ENCODE measurements around the gene LARGE1.
A peak's percentile ranks its signal among the peaks of the same experiment; 100 is the strongest.

Gene LARGE1

GRCh38 chr22:33476716-33477115 lies 443.6 kb downstream of the LARGE1 start:
- TF ChIP-seq CTCF (IDR thresholded peaks at IDR 0.05; ENCODE audit: low read depth, low read length, missing control alignments) = no peak
- Histone ChIP-seq H3K27ac (no peak overlapping the region), H3K36me3 (replicated peaks) (no peaks in the 10 kb centered on the region), H3K27me3 (replicated peaks) (no peaks in the 10 kb centered on the region), H3K4me3 (ENCODE audit: low read depth, low read length) (no peak overlapping the region)
- in situ Hi-C loops (cut with HindIII; ENCODE audit: low pct_ligation_motif_present, low sequenced_read_pairs) = no loop called here
- DNase-seq = peak; percentile 52

- no peak for TF ChIP-seq CTCF (IDR thresholded peaks at IDR 0.05; ENCODE audit: low read depth, low read length, missing control alignments)
- DNase-seq = no peak
- in situ Hi-C loops (cut with HindIII; ENCODE audit: low pct_ligation_motif_present, low sequenced_read_pairs) = no loop called here
- Histone ChIP-seq H3K27me3 (replicated peaks) (no peaks in the 10 kb centered on the region), H3K36me3 (replicated peaks) (no peaks in the 10 kb centered on the region), H3K27ac (no peak overlapping the region), H3K4me3 (ENCODE audit: low read depth, low read length) (no peak overlapping the region)
These were observed 444.1 kb downstream of the LARGE1 start for GRCh38 chr22:33476206-33476605.

GRCh38 chr22:33474587-33474986 lies 445.7 kb downstream of the LARGE1 start:
- no peak for DNase-seq
- in situ Hi-C loops (cut with HindIII; ENCODE audit: low pct_ligation_motif_present, low sequenced_read_pairs) = no loop called here
- Histone ChIP-seq H3K36me3 (replicated peaks) (no peaks in the 10 kb centered on the region), H3K4me3 (ENCODE audit: low read depth, low read length) (no peak overlapping the region), H3K27ac (no peak overlapping the region), H3K27me3 (replicated peaks) (no peaks in the 10 kb centered on the region)
- no peak for TF ChIP-seq CTCF (IDR thresholded peaks at IDR 0.05; ENCODE audit: low read depth, low read length, missing control alignments)

- H3K27me3 ChIP-seq (replicated peaks) = no peaks in the 10 kb centered on the region
- H3K27ac ChIP-seq = no peak overlapping the region
- H3K36me3 ChIP-seq (replicated peaks) = no peaks in the 10 kb centered on the region
- DNase-seq = no peak
- in situ Hi-C loops (cut with HindIII; ENCODE audit: low pct_ligation_motif_present, low sequenced_read_pairs) = no loop called here
- no peak overlapping the region for H3K4me3 ChIP-seq (ENCODE audit: low read depth, low read length)
- TF ChIP-seq CTCF (IDR thresholded peaks at IDR 0.05; ENCODE audit: low read depth, low read length, missing control alignments) = no peak
These were observed 447.6 kb downstream of the LARGE1 start for GRCh38 chr22:33472462-33473344.

GRCh38 chr22:33470456-33470855 lies 449.8 kb downstream of the LARGE1 start:
- in situ Hi-C loops (cut with HindIII; ENCODE audit: low pct_ligation_motif_present, low sequenced_read_pairs) = no loop called here
- H3K4me3 ChIP-seq (ENCODE audit: low read depth, low read length) = no peak overlapping the region
- no peak for TF ChIP-seq CTCF (IDR thresholded peaks at IDR 0.05; ENCODE audit: low read depth, low read length, missing control alignments)
- H3K27ac ChIP-seq = no peak overlapping the region
- H3K27me3 ChIP-seq (replicated peaks) = no peaks in the 10 kb centered on the region
- no peak for DNase-seq
- no peaks in the 10 kb centered on the region for H3K36me3 ChIP-seq (replicated peaks)

Data from brain microvascular endothelial cell (primary cell).